B cell (primary cell): ENCODE data around the gene ZNF581.

Source experiments
- EZH2 ChIP-seq: IDR thresholded peaks from 2 replicates; pipeline ENCODE4 v1.6.1; 2012; ENCODE audit warnings: borderline replicate concordance, low read depth, mild to moderate bottlenecking, moderate library complexity, low read length; ENCODE audit not compliant: insufficient read depth, poor library complexity, severe bottlenecking
- TF ChIP-seq, protein P1 (sequence below): fragments of 200-600 bp; IDR thresholded peaks from one replicate; pipeline ENCODE4 v1.8.0; 2022; ENCODE audit warnings: antibody characterized with exemption, mild to moderate bottlenecking

DNA sequence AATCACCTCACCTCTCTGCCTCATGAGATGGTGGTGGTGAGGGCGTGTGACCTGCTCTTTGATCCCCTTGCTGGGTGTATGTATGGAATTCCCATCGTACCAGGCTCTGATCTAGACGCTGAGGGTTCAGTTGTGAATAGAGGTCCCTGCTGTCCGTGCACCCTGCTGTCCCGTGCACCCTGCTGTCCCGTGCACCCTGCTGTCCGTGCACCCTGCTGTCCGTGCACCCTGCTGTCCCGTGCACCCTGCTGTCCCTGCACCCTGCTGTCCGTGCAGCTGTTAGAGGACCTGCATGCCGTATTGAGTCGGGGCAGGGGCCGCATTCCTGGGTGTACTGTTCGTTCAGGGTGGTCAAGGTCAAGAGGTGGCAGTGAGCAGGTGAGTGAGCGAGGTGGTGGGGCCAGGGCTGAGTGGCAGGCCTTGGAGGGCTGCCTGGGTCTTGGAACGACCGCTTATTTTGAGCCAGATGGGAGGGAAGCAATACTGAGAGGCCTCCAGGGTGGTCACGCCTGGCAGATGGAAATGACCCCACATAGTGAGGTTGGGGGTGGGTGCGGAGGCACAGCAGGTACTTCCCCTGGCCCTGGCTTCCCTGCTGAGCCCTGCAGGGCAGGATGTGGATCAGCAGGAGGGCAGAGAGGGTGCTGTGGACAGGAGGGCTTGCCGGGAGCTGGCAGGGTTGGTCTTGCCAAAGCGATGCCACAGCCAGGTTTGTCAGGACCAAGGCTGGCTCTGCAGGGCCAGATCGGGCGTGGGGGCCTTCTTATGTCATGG, 27.0 kb downstream of the ZNF581 start:
- TF ChIP-seq, protein P1, sequence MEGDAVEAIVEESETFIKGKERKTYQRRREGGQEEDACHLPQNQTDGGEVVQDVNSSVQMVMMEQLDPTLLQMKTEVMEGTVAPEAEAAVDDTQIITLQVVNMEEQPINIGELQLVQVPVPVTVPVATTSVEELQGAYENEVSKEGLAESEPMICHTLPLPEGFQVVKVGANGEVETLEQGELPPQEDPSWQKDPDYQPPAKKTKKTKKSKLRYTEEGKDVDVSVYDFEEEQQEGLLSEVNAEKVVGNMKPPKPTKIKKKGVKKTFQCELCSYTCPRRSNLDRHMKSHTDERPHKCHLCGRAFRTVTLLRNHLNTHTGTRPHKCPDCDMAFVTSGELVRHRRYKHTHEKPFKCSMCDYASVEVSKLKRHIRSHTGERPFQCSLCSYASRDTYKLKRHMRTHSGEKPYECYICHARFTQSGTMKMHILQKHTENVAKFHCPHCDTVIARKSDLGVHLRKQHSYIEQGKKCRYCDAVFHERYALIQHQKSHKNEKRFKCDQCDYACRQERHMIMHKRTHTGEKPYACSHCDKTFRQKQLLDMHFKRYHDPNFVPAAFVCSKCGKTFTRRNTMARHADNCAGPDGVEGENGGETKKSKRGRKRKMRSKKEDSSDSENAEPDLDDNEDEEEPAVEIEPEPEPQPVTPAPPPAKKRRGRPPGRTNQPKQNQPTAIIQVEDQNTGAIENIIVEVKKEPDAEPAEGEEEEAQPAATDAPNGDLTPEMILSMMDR, result no peak
- no peak for TF ChIP-seq EZH2
